ENCODE data around the gene PCSK4.

The PCSK4 gene

DNA sequence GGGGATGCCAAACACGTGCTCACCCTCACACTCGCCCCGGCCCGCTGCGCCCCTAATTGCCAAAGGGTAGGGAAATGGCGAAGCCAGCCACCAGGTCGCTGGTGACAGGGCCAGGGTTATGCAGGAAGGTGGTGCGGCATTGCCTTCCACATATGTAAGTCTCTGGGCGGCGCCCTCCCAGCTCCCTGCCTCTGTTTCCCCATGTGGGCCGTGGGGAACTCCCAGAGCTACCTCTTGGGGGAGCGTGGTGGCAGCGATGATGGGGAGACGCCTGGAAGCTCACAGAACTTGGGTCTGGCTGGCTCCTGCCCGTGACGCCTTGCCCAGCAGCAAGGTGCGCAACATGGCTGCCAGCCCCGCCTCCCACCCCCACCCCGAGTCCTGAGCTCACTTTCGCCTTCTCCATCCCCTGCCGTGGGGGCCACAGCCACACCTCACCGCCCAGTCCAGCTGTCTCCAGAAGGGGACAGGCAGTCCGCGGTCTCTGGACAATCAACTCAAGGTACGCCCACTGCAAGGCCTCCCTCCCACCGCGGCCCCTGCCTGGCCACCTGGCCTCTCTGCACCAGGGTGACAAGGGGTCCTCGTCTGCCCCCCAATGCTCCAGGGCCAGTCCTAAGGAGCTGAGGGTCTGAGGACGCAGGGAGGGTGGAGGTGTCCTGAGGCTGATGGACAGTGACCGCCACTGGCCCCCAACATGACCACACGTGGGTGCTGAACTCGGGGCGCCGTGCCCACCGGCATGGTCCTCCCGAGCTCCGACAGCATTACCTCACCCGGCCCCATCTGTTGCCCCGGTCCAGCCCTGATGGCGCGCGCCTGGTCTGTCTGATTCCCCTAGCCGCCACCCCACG is 17.7 kb downstream of the PCSK4 start:
- no peak for DNase-seq (ENCODE audit: low read depth in 1 of 2, low spot score in 1 of 2)

DNA sequence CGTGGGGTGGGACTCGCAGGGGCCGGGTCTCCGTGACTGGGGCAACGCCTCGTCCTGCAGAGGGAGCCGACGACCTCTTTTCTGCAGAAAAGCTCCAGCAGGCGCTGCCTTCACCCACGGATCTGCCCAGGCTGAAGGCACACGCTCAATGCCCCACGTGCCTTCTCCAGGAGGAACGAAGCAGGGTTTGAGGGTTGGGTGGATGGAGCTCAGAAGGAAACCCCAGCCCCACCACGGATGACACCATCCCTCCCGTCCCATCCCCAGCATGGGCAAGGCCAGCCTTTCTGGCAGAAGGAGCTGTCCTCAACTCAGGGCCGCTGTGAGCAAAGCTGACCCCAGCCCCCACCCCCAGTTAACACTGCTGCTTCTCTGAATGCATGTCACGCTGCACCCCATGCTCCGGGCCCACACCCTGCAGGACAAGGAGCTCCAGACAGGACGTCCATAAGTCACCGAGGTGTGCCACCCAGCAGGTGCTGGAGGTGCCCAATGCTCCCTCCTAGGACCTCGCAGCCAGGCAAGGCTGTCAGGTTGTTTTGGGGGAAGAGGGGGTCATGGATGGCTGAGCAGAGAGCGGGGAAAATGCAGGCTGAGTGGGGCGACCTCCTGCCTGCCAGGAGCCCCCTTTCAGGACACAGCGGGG is 18.5 kb downstream of the PCSK4 start:
- DNase-seq (ENCODE audit: low read depth in 1 of 2, low spot score in 1 of 2) = no peak

DNA sequence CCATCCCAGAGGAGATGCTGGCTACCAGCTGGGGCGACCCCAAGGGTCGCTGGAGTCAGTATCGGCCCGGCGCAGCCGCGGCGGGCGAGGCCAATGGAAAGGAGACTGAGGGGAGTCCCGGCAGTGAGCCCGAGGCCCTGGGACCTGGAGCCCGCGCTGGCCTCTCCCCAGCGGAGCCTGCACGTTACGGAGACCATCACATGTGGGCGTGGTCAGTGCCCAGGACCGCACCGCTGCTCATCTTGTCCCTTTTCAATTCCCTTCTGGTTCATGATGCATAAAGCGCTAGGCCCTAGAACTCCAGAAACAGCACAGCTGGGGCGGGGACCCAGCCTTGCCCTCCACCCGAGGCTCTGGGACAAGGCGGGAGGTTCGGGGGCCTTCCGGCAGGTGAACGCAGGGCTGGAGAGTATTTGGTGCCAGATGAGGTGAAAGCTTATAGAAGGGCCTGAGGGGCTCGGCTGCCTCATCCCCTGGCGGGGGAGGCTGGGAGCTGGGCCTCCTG is 19.1 kb downstream of the PCSK4 start:
- DNase-seq (ENCODE audit: low read depth in 1 of 2, low spot score in 1 of 2) = no peak

DNA sequence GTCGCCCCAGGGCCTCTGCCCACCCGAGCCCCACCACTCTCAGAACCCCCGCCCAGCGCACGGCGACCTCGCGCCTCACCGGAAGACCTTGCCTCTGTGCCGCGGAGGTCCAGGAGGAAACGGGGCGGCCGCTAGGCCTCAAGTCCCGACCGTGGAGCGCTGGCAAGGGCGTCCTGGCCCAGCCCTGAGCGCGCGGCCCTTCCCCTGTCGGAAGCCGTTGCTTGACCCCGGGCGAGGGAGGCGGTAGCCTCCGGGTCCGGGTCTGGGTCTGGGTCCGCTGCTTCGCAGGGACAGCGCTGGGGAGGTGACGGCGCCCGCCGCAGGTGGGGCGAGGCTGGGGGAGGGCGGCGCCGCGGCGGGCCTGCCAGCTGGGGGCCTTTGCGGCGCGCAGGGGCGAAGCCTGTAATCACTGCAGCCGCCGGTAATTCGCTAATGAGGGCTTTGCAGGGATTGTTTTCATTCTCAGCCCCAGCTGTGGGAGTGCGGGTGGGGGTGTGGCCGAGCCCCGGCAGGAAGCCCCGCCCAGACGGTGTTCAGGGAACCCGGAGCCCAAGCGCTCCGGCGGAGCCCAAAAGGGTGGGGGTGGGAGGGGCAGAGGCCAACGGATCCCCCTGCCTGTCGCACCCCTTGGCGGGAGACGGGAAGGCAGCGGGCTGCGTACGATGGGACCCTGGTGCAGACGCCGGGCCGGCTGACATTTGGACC is 19.7 kb downstream of the PCSK4 start:
- peak; percentile 52 to 59 for DNase-seq (ENCODE audit: low read depth in 1 of 2, low spot score in 1 of 2)

DNA sequence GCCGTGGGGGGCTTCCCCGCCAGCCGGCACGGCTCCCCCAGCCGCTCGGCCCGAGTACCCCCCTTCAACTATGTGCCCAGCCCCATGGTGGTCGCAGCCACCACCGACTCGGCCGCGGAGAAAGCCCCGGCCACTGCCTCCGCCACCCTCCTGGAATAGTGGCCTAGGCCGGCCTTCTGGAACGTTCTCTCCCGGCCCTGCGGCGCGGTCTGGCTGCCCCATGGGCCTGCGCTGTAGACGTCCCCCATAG is 20.2 kb downstream of the PCSK4 start:
- DNase-seq (ENCODE audit: low read depth in 1 of 2, low spot score in 1 of 2) = no peak

DNA sequence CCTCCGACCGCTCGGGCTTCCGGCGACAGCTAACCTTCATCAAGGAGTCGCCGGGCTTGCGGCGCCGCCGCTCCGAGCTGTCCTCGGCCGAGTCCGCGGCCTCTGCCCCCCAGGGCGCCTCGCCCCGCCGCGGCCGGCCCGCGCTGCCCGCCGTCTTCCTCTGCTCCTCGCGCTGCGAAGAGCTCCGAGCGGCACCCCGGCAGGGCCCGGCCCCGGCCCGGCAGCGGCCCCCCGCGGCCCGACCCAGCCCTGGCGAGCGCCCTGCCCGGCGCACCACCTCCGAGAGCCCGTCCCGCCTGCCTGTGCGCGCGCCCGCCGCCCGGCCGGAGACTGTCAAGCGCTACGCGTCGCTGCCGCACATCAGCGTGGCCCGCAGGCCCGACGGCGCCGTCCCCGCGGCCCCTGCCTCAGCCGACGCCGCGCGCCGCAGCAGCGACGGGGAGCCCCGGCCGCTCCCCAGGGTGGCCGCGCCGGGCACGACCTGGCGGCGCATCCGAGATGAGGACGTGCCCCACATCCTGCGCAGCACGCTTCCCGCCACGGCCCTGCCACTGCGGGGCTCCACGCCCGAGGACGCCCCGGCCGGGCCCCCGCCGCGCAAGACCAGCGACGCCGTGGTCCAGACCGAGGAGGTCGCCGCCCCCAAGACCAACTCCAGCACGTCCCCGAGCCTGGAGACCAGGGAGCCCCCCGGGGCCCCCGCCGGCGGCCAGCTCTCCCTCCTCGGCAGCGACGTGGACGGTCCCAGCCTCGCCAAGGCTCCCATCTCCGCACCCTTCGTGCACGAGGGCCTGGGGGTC is 20.7 kb downstream of the PCSK4 start:
- DNase-seq (ENCODE audit: low read depth in 1 of 2, low spot score in 1 of 2) = no peak

DNA sequence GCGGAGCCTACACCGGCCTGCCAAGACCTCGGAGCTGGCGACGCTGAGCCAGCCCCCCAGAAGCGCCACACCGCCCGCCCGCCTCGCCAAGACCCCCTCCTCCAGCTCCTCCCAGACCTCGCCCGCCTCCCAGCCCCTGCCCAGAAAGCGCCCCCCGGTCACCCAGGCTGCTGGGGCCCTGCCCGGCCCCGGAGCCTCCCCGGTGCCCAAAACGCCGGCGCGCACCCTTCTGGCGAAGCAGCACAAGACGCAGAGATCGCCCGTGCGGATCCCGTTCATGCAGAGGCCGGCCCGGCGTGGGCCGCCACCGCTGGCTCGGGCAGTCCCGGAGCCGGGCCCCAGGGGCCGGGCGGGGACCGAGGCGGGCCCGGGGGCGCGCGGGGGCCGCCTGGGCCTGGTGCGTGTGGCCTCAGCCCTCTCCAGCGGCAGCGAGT is 21.3 kb downstream of the PCSK4 start:
- DNase-seq (ENCODE audit: low read depth in 1 of 2, low spot score in 1 of 2) = no peak

DNA sequence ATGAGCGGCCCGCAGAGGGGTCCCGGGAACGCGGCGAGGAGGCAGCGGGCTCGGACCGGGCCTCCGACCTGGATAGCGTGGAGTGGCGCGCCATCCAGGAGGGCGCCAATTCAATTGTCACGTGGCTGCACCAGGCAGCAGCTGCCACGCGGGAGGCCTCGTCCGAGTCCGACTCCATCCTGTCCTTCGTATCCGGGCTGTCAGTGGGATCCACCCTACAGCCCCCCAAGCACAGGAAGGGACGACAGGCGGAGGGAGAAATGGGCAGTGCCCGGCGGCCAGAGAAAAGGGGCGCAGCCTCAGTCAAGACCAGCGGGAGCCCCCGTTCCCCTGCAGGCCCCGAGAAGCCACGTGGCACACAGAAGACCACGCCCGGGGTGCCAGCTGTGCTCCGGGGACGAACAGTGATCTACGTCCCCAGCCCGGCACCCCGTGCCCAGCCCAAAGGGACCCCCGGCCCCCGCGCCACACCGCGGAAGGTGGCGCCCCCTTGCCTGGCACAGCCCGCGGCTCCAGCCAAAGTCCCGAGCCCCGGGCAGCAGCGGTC is 21.8 kb downstream of the PCSK4 start:
- no peak for DNase-seq (ENCODE audit: low read depth in 1 of 2, low spot score in 1 of 2)

DNA sequence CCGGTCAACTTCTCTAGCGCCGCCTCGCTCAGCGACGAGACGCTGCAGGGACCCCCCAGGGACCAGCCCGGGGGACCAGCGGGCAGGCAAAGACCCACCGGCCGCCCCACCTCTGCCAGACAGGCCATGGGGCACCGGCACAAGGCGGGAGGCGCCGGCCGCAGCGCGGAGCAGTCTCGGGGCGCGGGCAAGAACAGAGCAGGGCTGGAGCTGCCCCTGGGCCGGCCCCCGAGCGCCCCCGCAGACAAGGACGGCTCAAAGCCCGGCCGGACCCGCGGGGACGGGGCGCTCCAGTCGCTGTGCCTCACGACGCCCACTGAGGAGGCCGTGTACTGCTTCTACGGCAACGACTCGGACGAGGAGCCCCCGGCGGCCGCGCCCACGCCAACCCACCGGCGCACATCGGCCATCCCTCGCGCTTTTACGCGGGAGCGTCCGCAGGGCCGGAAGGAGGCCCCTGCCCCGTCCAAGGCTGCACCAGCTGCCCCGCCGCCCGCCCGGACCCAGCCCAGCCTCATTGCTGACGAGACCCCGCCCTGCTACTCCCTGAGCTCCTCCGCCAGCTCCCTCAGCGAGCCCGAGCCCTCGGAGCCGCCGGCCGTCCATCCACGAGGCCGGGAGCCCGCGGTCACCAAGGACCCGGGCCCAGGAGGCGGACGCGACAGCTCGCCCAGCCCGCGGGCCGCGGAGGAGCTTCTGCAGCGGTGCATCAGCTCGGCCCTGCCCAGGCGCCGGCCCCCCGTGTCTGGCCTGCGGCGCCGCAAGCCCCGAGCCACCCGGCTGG is 22.5 kb downstream of the PCSK4 start:
- DNase-seq (ENCODE audit: low read depth in 1 of 2, low spot score in 1 of 2) = no peak

DNA sequence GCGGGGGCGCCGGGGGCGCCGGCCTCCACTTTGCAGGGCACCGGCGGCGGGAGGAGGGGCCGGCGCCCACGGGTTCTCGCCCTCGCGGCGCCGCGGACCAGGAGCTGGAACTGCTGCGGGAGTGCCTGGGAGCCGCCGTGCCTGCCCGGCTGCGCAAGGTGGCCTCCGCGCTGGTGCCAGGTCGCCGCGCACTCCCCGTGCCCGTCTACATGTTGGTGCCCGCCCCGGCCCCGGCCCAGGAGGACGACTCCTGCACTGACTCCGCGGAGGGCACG is 23.0 kb downstream of the PCSK4 start:
- DNase-seq (ENCODE audit: low read depth in 1 of 2, low spot score in 1 of 2) = no peak

DNA sequence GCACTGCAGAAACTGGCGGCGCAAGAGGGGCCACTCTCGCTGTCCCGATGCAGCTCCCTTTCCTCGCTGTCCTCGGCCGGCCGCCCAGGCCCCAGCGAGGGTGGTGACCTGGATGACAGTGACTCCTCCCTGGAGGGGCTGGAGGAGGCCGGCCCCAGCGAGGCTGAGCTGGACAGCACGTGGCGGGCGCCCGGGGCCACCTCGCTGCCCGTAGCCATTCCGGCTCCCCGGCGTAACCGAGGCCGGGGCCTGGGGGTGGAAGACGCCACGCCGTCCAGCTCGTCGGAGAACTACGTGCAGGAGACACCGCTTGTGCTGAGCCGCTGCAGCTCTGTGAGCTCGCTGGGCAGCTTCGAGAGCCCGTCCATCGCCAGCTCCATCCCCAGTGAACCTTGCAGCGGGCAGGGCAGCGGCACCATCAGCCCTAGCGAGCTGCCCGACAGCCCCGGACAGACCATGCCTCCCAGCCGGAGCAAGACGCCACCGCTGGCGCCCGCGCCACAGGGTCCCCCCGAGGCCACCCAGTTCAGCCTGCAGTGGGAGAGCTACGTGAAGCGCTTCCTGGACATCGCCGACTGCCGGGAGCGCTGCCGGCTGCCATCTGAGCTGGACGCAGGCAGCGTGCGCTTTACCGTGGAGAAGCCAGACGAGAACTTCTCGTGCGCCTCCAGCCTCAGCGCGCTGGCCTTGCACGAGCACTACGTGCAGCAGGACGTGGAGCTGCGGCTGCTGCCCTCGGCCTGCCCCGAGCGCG is 23.5 kb downstream of the PCSK4 start:
- DNase-seq (ENCODE audit: low read depth in 1 of 2, low spot score in 1 of 2) = no peak

DNA sequence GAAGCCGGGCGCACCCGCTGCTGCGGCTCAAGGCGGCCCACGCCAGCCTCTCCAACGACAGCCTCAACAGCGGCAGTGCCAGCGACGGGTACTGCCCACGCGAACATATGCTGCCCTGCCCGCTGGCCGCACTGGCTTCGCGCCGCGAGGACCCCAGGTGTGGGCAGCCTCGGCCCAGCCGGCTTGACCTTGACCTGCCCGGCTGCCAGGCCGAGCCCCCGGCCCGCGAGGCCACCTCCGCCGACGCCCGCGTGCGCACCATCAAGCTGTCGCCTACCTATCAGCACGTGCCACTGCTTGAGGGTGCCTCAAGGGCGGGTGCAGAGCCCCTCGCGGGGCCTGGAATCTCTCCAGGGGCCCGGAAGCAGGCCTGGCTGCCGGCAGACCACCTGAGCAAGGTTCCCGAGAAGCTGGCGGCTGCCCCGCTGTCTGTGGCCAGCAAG is 24.1 kb downstream of the PCSK4 start:
- no peak for DNase-seq (ENCODE audit: low read depth in 1 of 2, low spot score in 1 of 2)

DNA sequence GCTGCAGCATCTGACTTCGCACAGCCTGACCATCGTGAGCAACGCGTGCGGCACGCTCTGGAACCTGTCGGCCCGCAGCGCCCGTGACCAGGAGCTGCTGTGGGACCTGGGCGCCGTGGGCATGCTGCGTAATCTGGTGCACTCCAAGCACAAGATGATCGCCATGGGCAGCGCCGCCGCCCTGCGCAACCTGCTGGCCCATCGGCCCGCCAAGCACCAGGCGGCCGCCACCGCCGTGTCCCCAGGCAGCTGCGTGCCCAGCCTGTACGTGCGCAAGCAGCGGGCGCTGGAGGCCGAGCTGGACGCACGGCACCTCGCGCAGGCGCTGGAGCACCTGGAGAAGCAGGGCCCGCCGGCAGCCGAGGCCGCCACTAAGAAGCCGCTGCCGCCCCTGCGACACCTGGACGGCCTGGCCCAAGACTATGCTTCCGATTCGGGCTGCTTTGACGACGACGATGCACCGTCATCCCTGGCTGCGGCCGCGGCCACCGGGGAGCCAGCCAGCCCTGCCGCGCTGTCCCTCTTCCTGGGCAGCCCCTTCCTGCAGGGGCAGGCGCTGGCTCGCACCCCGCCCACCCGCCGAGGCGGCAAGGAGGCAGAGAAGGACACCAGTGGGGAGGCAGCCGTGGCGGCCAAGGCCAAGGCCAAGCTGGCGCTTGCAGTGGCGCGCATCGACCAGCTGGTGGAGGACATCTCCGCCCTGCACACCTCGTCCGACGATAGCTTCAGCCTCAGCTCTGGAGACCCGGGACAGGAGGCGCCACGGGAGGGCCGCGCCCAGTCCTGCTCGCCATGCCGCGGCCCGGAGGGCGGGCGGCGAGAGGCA is 24.7 kb downstream of the PCSK4 start:
- no peak for DNase-seq (ENCODE audit: low read depth in 1 of 2, low spot score in 1 of 2)

DNA sequence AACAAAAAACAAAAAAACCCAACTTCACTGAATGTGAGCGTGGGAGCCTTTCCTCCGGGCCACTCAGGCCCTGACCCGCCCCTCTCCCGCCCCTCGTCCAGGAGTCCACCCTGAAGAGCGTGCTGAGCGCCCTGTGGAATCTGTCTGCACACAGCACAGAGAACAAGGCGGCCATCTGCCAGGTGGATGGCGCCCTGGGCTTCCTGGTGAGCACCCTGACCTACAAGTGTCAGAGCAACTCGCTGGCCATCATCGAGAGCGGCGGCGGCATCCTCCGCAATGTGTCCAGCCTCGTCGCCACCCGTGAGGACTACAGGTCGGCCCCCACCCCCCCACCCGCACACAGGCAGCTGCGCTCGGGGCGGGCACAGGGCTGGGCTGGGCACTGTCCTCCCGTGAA is 28.3 kb downstream of the PCSK4 start:
- DNase-seq (ENCODE audit: low read depth in 1 of 2, low spot score in 1 of 2) = no peak

DNA sequence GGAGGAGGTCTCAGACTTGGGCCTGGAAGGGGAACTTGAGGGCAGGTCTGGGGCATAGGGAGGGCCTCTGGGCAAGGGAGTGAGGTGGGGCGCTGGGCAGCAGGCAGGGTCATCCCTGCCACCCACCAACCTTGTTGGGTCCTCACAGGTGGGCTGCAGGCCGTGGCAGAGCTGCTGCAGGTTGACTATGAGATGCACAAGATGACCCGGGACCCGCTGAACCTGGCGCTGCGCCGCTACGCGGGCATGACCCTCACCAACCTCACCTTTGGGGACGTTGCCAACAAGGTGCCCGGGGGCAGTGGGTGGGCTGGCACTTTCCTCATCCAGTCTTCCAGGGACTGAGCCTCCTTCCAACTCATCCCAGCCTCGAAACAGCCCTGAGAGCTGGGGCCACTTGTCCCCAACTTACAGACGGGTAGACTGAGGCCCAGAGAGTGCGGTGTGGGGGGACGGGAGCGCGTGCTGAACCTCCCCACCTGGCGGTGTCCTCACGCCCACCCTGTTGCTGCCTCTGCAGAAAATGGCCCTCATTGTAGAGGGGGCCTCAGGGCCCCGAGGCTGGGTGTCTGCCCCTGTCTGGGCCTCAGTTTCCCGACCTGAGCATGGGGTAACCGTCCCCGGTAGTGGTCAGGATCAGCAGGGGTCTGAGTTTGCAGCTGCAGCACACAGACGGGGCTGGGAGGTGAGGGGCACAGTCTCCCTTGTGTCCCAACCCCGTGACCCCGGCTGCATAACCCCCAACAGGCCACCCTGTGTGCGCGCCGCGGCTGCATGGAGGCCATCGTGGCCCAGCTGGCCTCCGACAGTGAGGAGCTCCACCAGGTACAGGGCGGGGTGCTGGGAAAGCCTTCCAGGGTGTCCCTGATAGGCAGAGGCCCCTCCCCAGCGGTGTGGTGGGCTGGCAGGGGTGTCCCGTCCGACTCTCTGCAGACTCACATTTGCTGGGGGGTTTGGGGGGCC is 29.8 kb downstream of the PCSK4 start:
- no peak for DNase-seq (ENCODE audit: low read depth in 1 of 2, low spot score in 1 of 2)

DNA sequence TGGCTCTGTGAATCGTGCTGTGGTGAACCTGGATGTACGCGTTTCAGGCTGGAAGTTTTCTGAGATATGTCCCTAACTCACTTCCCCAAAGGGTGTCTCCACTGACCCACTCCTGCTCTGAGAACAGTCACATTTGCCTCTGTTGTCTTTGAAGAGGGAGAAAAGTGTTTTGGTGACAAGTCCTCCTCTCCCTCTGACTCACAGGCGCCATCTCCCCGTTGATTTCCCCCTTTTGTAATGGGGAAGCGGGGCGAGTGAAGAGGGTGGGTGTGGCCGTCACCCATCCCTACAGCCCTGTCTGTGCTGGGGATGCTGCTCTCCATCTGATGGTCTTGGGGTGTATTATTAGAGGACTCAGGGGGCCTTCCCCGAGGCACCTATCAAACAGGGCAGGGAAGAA is 30.7 kb downstream of the PCSK4 start:
- no peak for DNase-seq (ENCODE audit: low read depth in 1 of 2, low spot score in 1 of 2)

DNA sequence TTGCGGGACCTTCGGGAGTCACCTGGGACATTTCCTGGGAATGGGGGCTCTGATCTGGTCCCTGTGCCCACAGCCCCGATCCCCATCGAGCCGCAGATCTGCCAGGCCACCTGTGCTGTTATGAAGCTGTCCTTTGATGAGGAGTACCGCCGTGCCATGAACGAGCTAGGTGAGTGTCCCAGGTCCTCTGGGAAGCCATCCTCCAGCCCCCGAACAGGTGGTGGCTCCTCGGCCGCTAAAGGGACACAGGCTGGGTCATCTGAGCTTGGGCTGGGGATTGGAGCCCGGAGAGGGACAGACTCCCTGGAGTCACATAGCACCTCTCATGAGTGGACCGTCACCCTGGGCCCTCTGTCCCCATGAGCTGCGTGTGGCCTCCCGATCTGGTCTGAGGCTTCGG is 32.3 kb downstream of the PCSK4 start:
- no peak for DNase-seq (ENCODE audit: low read depth in 1 of 2, low spot score in 1 of 2)

Measured in stimulated activated CD4-positive, alpha-beta T cell treated with anti-CD3 and anti-CD28 coated beads, Interleukin-15, amount 100 ng/mL, for 1 hour (primary cell).